Stimulated activated CD4-positive, alpha-beta T cell treated with anti-CD3 and anti-CD28 coated beads, Interleukin-4, amount 100 ng/mL, for 48 hours (primary cell): Measurements from ENCODE around the gene UGT1A5.
"Not testable (repeated sequence)": the region's sequence is repeated elsewhere in the genome, so short reads cannot be mapped to it uniquely, and the experiment has no call there.

Experiments
- DNase-seq, 2 donors: peaks; one replicate each; pipeline ENCODE4 v3.0.0-alpha.2; 2020; ENCODE audit warnings: low read depth in 2 of 2

Gene UGT1A5

GRCh38 chr2:233693963-233694362 lies 18.7 kb upstream of the UGT1A5 start:
- no peak for DNase-seq

GRCh38 chr2:233698740-233699139 lies 14.0 kb upstream of the UGT1A5 start:
- DNase-seq, result no peak

- DNase-seq, result no peak
Measured at GRCh38 chr2:233699424-233700027, 13.2 kb upstream of the UGT1A5 start.

GRCh38 chr2:233700028-233700635 lies 12.6 kb upstream of the UGT1A5 start:
- no peak for DNase-seq

- DNase-seq, result not testable (repeated sequence)
Measured at GRCh38 chr2:233700842-233701241, 11.9 kb upstream of the UGT1A5 start.

GRCh38 chr2:233702238-233702637 lies 10.5 kb upstream of the UGT1A5 start:
- DNase-seq, result no peak

- no peak for DNase-seq
Measured at GRCh38 chr2:233705911-233706506, 6.7 kb upstream of the UGT1A5 start.

- no peak for DNase-seq
Measured at GRCh38 chr2:233706720-233707119, 6.0 kb upstream of the UGT1A5 start.

GRCh38 chr2:233707940-233708644 lies 4.6 kb upstream of the UGT1A5 start:
- DNase-seq, result no peak

GRCh38 chr2:233708942-233709341 lies 3.8 kb upstream of the UGT1A5 start:
- DNase-seq, result no peak

- peak; percentile 55 to 70 for DNase-seq
Measured at GRCh38 chr2:233711312-233712008, 1.2 kb upstream of the UGT1A5 start.

GRCh38 chr2:233713262-233713615 lies 532 bp downstream of the UGT1A5 start:
- no peak for DNase-seq

- no peak for DNase-seq
Measured at GRCh38 chr2:233714121-233714520, 1.4 kb downstream of the UGT1A5 start.

GRCh38 chr2:233718552-233718951 lies 5.8 kb downstream of the UGT1A5 start, which contains the start of gene UGT1A4:
Gene UGT1A4 (plus strand): TSS chr2:233718736. CDS start chr2:233718821, 85 bp downstream.
- DNase-seq, result no peak

GRCh38 chr2:233728723-233729301 lies 16.1 kb downstream of the UGT1A5 start, which contains the start of gene UGT1A3:
Gene UGT1A3 (plus strand): TSS chr2:233729042. CDS start chr2:233729127, 85 bp downstream.
- no peak for DNase-seq

- not testable (repeated sequence) for DNase-seq
Measured at GRCh38 chr2:233736868-233737653, 24.4 kb downstream of the UGT1A5 start.

- no peak for DNase-seq
Measured at GRCh38 chr2:233740870-233741269, 28.2 kb downstream of the UGT1A5 start.

GRCh38 chr2:233743464-233744259 lies 31.0 kb downstream of the UGT1A5 start:
- DNase-seq, result no peak

- DNase-seq, result no peak
Measured at GRCh38 chr2:233745073-233745755, 32.5 kb downstream of the UGT1A5 start.
